HepG2 (cell line): Measurements from ENCODE around the gene ADAMTS4. TPM values are rescaled to one million over a fixed set of nuclear protein-coding genes. Genes with fewer than 3 reads are reported as not detected.

Source experiments
- ADNP ChIP-seq: sonication (generic); formaldehyde crosslinking; IDR thresholded peaks from 2 replicates; pipeline ENCODE4 v1.4.0; 2020; ENCODE audit warnings: missing genetic modification reagents
- CREB1 ChIP-seq, 2 experiments: fragments of 450-650 bp in 1 of 2; IDR thresholded peaks; 2 replicates each; pipeline ENCODE4 v1.6.1; 2016 to 2017; ENCODE audit warnings: control low read depth in 1 of 2, mild to moderate bottlenecking in 1 of 2, missing compliant biosample characterization in 1 of 2, missing genetic modification characterization in 1 of 2
- FOXA1 ChIP-seq, 2 experiments: fragments of 450-650 bp in 1 of 2; sonication (generic) in 1 of 2; formaldehyde crosslinking in 1 of 2; IDR thresholded peaks; 2 replicates each; pipeline versions ENCODE4 v1.4.0 to v1.6.1; 2016 to 2020; ENCODE audit warnings: missing genetic modification reagents in 1 of 2
- GABPB1 ChIP-seq: IDR thresholded peaks from 2 replicates; pipeline ENCODE4 v1.6.1; 2016; ENCODE audit warnings: mild to moderate bottlenecking, missing genetic modification reagents, moderate library complexity, missing compliant biosample characterization
- IRX3 ChIP-seq: sonication (generic); formaldehyde crosslinking; IDR thresholded peaks from 2 replicates; pipeline ENCODE4 v1.8.1; 2023; ENCODE audit warnings: mild to moderate bottlenecking, low read depth, missing genetic modification reagents, borderline replicate concordance
- JARID2 ChIP-seq: sonication (generic); formaldehyde crosslinking; IDR thresholded peaks from 2 replicates; pipeline ENCODE4 v1.8.1; 2023; ENCODE audit warnings: missing genetic modification reagents, inconsistent platforms; ENCODE audit not compliant: insufficient replicate concordance
- KAT8 ChIP-seq: IDR thresholded peaks from 2 replicates; pipeline ENCODE4 v1.6.1; 2016; ENCODE audit warnings: missing genetic modification reagents, missing compliant biosample characterization
- PHF8 ChIP-seq: sonication (generic); formaldehyde crosslinking; IDR thresholded peaks from 2 replicates; pipeline ENCODE4 v1.5.0; 2020; ENCODE audit warnings: missing genetic modification reagents
- RXRA ChIP-seq: sonication (generic); formaldehyde crosslinking; IDR thresholded peaks from 2 replicates; pipeline ENCODE4 v1.5.1; 2020; ENCODE audit warnings: missing genetic modification reagents
- SP140L ChIP-seq: sonication (generic); formaldehyde crosslinking; IDR thresholded peaks from 2 replicates; pipeline ENCODE4 v1.4.0; 2020; ENCODE audit warnings: missing genetic modification reagents, borderline replicate concordance
- SRF ChIP-seq: IDR thresholded peaks from 2 replicates; pipeline ENCODE4 v1.6.1; 2011; ENCODE audit warnings: mild to moderate bottlenecking, low read depth, low read length, moderate library complexity
- TAF1 ChIP-seq: sonication (generic); formaldehyde crosslinking; IDR thresholded peaks from 2 replicates; pipeline ENCODE4 v1.4.0; 2020; ENCODE audit warnings: missing genetic modification reagents
- YY1 ChIP-seq: IDR thresholded peaks from 2 replicates; pipeline ENCODE4 v1.6.1; 2011; ENCODE audit warnings: low read length, low read depth, moderate library complexity, mild to moderate bottlenecking; ENCODE audit not compliant: insufficient read depth, insufficient replicate concordance
- ZBTB3 ChIP-seq: sonication (generic); formaldehyde crosslinking; IDR thresholded peaks from 2 replicates; pipeline ENCODE4 v1.4.0; 2020; ENCODE audit warnings: low read depth, mild to moderate bottlenecking, moderate library complexity, missing genetic modification reagents, borderline replicate concordance
- ZBTB42 ChIP-seq: sonication (generic); formaldehyde crosslinking; IDR thresholded peaks from 2 replicates; pipeline ENCODE4 v1.5.0; 2020; ENCODE audit warnings: mild to moderate bottlenecking, missing genetic modification reagents
- ZKSCAN1 ChIP-seq: fragments of 150-350 bp; IDR thresholded peaks from 2 replicates; pipeline ENCODE4 v1.6.1; 2014; ENCODE audit warnings: low read length
- ZNF24 ChIP-seq: fragments of 450-650 bp; IDR thresholded peaks from 2 replicates; pipeline ENCODE4 v1.6.1; 2017; ENCODE audit warnings: antibody characterized with exemption, mild to moderate bottlenecking
- ZNF496 ChIP-seq: sonication (generic); formaldehyde crosslinking; IDR thresholded peaks from 2 replicates; pipeline ENCODE4 v1.8.1; 2023; ENCODE audit warnings: mild to moderate bottlenecking, moderate library complexity, missing genetic modification reagents; ENCODE audit not compliant: insufficient replicate concordance
- ZNF558 ChIP-seq: sonication (generic); formaldehyde crosslinking; IDR thresholded peaks from 2 replicates; pipeline ENCODE4 v1.9.0; 2022; ENCODE audit warnings: mild to moderate bottlenecking, missing genetic modification reagents, borderline replicate concordance
- ZNF589 ChIP-seq: sonication (generic); formaldehyde crosslinking; conservative IDR thresholded peaks from 2 replicates; pipeline ENCODE4 v1.8.0; 2022; ENCODE audit warnings: mild to moderate bottlenecking, moderate library complexity, missing genetic modification reagents
- ZNF841 ChIP-seq: sonication (generic); formaldehyde crosslinking; IDR thresholded peaks from 2 replicates; pipeline ENCODE4 v1.8.1; 2023; ENCODE audit warnings: missing genetic modification reagents, borderline replicate concordance
- ZNF891 ChIP-seq: sonication (generic); formaldehyde crosslinking; IDR thresholded peaks from 2 replicates; pipeline ENCODE4 v1.5.0; 2020; ENCODE audit warnings: mild to moderate bottlenecking, missing genetic modification reagents
- polyA plus RNA-seq, 8 experiments: library from polyadenylated mRNA; depleted of rRNA in 3 of 8; stranded (reverse) in 7 of 8; unstranded in 1 of 8; fragments of >200 nt; fragmentation: Illumina TruSeq in 4 of 8; extraction: Trizol in 4 of 8; gene quantifications; 2 replicates each; pipeline versions ENCODE4 v1.2.1 to v1.2.3, GENCODE V29; 2011 to 2016; ENCODE audit warnings: low read depth in 4 of 8, missing spikeins in 1 of 8, mixed read lengths in 1 of 8; ENCODE audit not compliant: insufficient read depth in 1 of 8
- total RNA-seq, 5 experiments: library from RNA; depleted of rRNA; stranded (reverse); fragments of >200 nt; fragmentation: Illumina TruSeq; extraction: Trizol; gene quantifications; 2 replicates each; pipeline ENCODE4 v1.2.3, GENCODE V29; 2016; ENCODE audit warnings: low read depth in 1 of 5
- TF ChIP-seq, protein P1 (sequence below): sonication (generic); formaldehyde crosslinking; IDR thresholded peaks from 2 replicates; pipeline ENCODE4 v1.4.0; 2020; ENCODE audit warnings: mild to moderate bottlenecking, missing genetic modification reagents
- TF ChIP-seq, protein P2 (sequence below): sonication (generic); formaldehyde crosslinking; IDR thresholded peaks from 2 replicates; pipeline ENCODE4 v1.4.0; 2020; ENCODE audit warnings: missing genetic modification reagents
- TF ChIP-seq, protein P3 (sequence below): sonication (generic); formaldehyde crosslinking; IDR thresholded peaks from 2 replicates; pipeline ENCODE4 v1.8.1; 2023; ENCODE audit warnings: mild to moderate bottlenecking, missing genetic modification reagents, borderline replicate concordance
- TF ChIP-seq, protein P4 (sequence below): sonication (generic); formaldehyde crosslinking; IDR thresholded peaks from 2 replicates; pipeline ENCODE4 v1.5.1; 2020; ENCODE audit warnings: missing genetic modification reagents, mild to moderate bottlenecking, borderline replicate concordance

The ADAMTS4 gene
- total and polyA plus RNA-seq, 2 of the 13 experiments (the other 11 are each of a cell fraction or from before 2014, with no cell fraction given) = 0.51 to 1.7 TPM

DNA sequence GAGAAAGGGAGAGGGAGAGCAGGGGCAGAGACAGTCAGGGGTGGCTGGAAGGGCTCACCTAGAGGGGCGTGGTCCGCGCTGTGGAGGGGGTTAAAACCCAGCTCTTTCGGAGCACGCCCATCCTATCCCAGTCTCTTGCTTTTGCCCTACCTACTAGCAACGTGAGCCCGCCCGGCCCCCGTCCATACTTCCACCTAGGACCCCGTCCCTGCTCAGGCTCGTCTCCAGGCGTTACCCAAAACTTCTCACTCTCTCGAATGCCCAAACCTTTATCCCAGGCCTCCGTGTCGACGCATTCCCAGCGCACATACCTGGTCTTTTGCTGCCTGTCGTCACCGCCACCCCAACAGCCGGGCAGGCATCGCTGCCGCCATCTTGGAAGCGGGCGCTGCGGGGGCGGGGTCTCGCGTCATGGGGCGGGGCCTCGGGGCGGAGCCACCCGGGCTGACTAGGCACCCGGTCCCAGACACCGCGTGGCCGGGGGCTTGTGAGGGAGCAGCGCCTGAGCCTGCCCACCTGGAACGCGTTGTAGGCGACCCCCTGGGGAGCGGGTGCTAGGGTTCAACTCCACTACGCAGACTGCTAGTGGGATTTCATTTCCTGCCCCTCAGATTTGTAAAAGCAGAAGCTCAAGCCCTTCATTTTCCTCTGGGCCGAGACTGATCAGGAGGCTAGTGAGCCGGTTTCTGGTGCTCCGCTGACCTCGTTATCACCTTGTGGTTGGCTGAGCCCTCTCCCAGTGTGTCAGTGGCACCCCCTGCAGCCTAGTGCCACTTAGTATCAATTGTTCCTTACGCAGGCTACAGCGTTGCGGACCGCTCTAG is 21.5 kb downstream of the ADAMTS4 start, which contains the start of gene B4GALT3 (continued):
- no peak for TF ChIP-seq SRF
- TF ChIP-seq SP140L (CRISPR knock-in tag) = no peak
- no peak for TF ChIP-seq JARID2
- TF ChIP-seq ZNF24 = no peak; the same call in 1 of the 2 replicates
- no peak; the same call in 1 of the 2 replicates for TF ChIP-seq ZBTB42
- 0 out of 2 replicates have a peak, but pooled peaks have one; percentile 54 for TF ChIP-seq ZNF589 (CRISPR knock-in tag)
- no peak for TF ChIP-seq ADNP (CRISPR knock-in tag)
- no peak; the same call in 1 of the 2 replicates for TF ChIP-seq ZBTB3 (CRISPR knock-in tag)
- TF ChIP-seq ZNF891 (CRISPR knock-in tag) = peak; percentile 86; the same call in 1 of the 2 replicates
- peak; percentile 81 for TF ChIP-seq KAT8
- peak; percentile 93 for TF ChIP-seq PHF8
- no peak for TF ChIP-seq IRX3 (CRISPR knock-in tag)
- TF ChIP-seq GABPB1 (CRISPR knock-in tag) = peak; percentile 85; the same call in 1 of the 2 replicates
- TF ChIP-seq, protein P1, sequence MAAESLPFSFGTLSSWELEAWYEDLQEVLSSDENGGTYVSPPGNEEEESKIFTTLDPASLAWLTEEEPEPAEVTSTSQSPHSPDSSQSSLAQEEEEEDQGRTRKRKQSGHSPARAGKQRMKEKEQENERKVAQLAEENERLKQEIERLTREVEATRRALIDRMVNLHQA (CRISPR knock-in tag) = no peak
- peak; percentile 77; the same call in 1 of the 2 replicates for TF ChIP-seq ZNF558 (CRISPR knock-in tag)
- TF ChIP-seq FOXA1 (IDR thresholded peaks at IDR 0.05) = no peak
- TF ChIP-seq FOXA1 (CRISPR knock-in tag; IDR thresholded peaks at IDR 0.05) = no peak
- no peak for TF ChIP-seq ZKSCAN1
- TF ChIP-seq CREB1 (IDR thresholded peaks at IDR 0.05) = peak; percentile 76
- TF ChIP-seq CREB1 (CRISPR knock-in tag; IDR thresholded peaks at IDR 0.05) = peak; percentile 48
- TF ChIP-seq ZNF496 = no peak
- TF ChIP-seq, protein P2, sequence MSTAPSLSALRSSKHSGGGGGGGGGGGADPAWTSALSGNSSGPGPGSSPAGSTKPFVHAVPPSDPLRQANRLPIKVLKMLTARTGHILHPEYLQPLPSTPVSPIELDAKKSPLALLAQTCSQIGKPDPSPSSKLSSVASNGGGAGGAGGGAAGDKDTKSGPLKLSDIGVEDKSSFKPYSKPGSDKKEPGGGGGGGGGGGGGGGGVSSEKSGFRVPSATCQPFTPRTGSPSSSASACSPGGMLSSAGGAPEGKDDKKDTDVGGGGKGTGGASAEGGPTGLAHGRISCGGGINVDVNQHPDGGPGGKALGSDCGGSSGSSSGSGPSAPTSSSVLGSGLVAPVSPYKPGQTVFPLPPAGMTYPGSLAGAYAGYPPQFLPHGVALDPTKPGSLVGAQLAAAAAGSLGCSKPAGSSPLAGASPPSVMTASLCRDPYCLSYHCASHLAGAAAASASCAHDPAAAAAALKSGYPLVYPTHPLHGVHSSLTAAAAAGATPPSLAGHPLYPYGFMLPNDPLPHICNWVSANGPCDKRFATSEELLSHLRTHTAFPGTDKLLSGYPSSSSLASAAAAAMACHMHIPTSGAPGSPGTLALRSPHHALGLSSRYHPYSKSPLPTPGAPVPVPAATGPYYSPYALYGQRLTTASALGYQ (CRISPR knock-in tag) = no peak
- TF ChIP-seq ZNF841 (CRISPR knock-in tag) = no peak
- TF ChIP-seq, protein P3, sequence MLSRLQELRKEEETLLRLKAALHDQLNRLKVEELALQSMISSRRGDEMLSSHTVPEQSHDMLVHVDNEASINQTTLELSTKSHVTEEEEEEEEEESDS (CRISPR knock-in tag) = no peak
- TF ChIP-seq TAF1 (CRISPR knock-in tag) = peak; percentile 93
- TF ChIP-seq YY1 = peak; percentile 99
- TF ChIP-seq RXRA = peak; percentile 71
- TF ChIP-seq, protein P4, sequence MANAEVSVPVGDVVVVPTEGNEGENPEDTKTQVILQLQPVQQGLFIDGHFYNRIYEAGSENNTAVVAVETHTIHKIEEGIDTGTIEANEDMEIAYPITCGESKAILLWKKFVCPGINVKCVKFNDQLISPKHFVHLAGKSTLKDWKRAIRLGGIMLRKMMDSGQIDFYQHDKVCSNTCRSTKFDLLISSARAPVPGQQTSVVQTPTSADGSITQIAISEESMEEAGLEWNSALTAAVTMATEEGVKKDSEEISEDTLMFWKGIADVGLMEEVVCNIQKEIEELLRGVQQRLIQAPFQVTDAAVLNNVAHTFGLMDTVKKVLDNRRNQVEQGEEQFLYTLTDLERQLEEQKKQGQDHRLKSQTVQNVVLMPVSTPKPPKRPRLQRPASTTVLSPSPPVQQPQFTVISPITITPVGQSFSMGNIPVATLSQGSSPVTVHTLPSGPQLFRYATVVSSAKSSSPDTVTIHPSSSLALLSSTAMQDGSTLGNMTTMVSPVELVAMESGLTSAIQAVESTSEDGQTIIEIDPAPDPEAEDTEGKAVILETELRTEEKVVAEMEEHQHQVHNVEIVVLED (CRISPR knock-in tag) = peak; percentile 41; the same call in 1 of the 2 replicates
